MCF 10A (cell line): ENCODE results near the gene CALHM1. TPM values are rescaled to one million over a fixed set of nuclear protein-coding genes. Genes with fewer than 3 reads are reported as not detected.
"Not testable (repeated sequence)": the region's sequence is repeated elsewhere in the genome, so short reads cannot be mapped to it uniquely, and the experiment has no call there.

ENCODE experiments used
- BruUV-seq: library from RNA; stranded (reverse); fragments of 400-500 nt; replicated peaks from 2 replicates; lab custom pipeline; 2021; lab: Mats Ljungman, UMichigan
- CTCF ChIA-PET: fragments of 300-600 bp; sonication (Branson Sonifier 250); formaldehyde crosslinking; extraction: SDS; loops from one replicate; lab custom pipeline; 2021; ENCODE audit warnings: antibody characterized with exemption, inconsistent platforms; lab: Yijun Ruan, JAX
- POLR2A ChIA-PET: fragments of 300-600, 350-650 bp; sonication (Branson Sonifier 250); formaldehyde crosslinking; extraction: SDS; loops from one replicate; lab custom pipeline; 2020; ENCODE audit warnings: antibody characterized with exemption, inconsistent platforms; lab: Yijun Ruan, JAX
- DNase-seq: peaks from one replicate; pipeline ENCODE4 v3.0.0-alpha.2; 2018; ENCODE audit not compliant: unreplicated experiment
- H3K27ac Mint-ChIP-seq: one replicate; pipeline ENCODE4 v1.8.0; 2022; ENCODE audit warnings: mild to moderate bottlenecking, low read depth, mixed read lengths; ENCODE audit not compliant: unreplicated experiment
- H3K27me3 Mint-ChIP-seq: one replicate; pipeline ENCODE4 v1.8.0; 2022; ENCODE audit warnings: mixed read lengths; ENCODE audit not compliant: insufficient read depth, unreplicated experiment
- H3K36me3 Mint-ChIP-seq: one replicate; pipeline ENCODE4 v1.8.0; 2022; ENCODE audit warnings: mild to moderate bottlenecking, moderate library complexity, mixed read lengths; ENCODE audit not compliant: insufficient read depth, unreplicated experiment
- H3K4me1 Mint-ChIP-seq: one replicate; pipeline ENCODE4 v1.8.0; 2022; ENCODE audit warnings: mixed read lengths; ENCODE audit not compliant: insufficient read depth, unreplicated experiment
- H3K4me3 Mint-ChIP-seq: one replicate; pipeline ENCODE4 v1.8.0; 2022; ENCODE audit warnings: mild to moderate bottlenecking, moderate library complexity, mixed read lengths; ENCODE audit not compliant: unreplicated experiment
- H3K9me3 Mint-ChIP-seq: one replicate; pipeline ENCODE4 v1.8.0; 2022; ENCODE audit warnings: mixed read lengths; ENCODE audit not compliant: unreplicated experiment
- CTCF ChIP-seq: fragments of 200-600 bp; IDR thresholded peaks from one replicate; pipeline ENCODE4 v1.8.0; 2022; ENCODE audit warnings: antibody characterized with exemption, mild to moderate bottlenecking; ENCODE audit not compliant: unreplicated experiment
- intact Hi-C: fragments of 100-400 bp; cut with micrococcal nuclease; formaldehyde crosslinking; loops from 2 replicates; pipeline ENCODE4 v1.14.1; 2022
- total RNA-seq: library from RNA; stranded (reverse); gene quantifications from 2 replicates; pipeline ENCODE4 v1.2.3, GENCODE V29; 2022

The CALHM1 gene
- total RNA-seq, 1 experiment from 2014 or later = not detected

- DNase-seq = no peak
- no TSS peak for BruUV-seq
- no peak overlapping the region for H3K4me3 Mint-ChIP-seq
- no peak overlapping the region for H3K27ac Mint-ChIP-seq
- ChIA-PET CTCF (interaction anchor here (0.6 to 2.0 kb wide), 5 partner anchors 7 to 152 kb away, joined by 3 to 7 read pairs (median 4); no protein-coding TSS in a partner anchor), POLR2A (interaction anchor here (1.0 kb wide), 1 partner anchor 28 kb away, joined by 4 read pairs; the partner anchor contains the start of genes ATP5MK and PDCD11)
- H3K4me1 Mint-ChIP-seq = no peaks in the 10 kb centered on the region
- H3K9me3 Mint-ChIP-seq = no peaks in the 10 kb centered on the region
- peaks cover 99% of the 10 kb centered on the region for H3K36me3 Mint-ChIP-seq
- TF ChIP-seq CTCF = no peak
- no peaks in the 10 kb centered on the region for H3K27me3 Mint-ChIP-seq
- intact Hi-C loops = no loop called here
Observed at GRCh38 chr10:103423748-103424147, 35.0 kb downstream of the CALHM1 start.

GRCh38 chr10:103419101-103419500 lies 39.6 kb downstream of the CALHM1 start:
- intact Hi-C loops = no loop called here
- no TSS peak for BruUV-seq
- Mint-ChIP-seq H3K27ac (no peak overlapping the region), H3K9me3 (no peaks in the 10 kb centered on the region), H3K27me3 (no peaks in the 10 kb centered on the region), H3K36me3 (peaks cover 96% of the 10 kb centered on the region), H3K4me1 (no peaks in the 10 kb centered on the region), H3K4me3 (no peak overlapping the region)
- POLR2A ChIA-PET = interaction anchor here (0.6 kb wide), 1 partner anchor 22 kb away, joined by 3 read pairs; no protein-coding TSS in a partner anchor
- no peak for DNase-seq
- TF ChIP-seq CTCF = no peak
- CTCF ChIA-PET = interaction anchor here (0.6 to 1.3 kb wide), 5 partner anchors 13 to 490 kb away, joined by 3 to 5 read pairs (median 3); no protein-coding TSS in a partner anchor

- BruUV-seq = no TSS peak
- Mint-ChIP-seq H3K36me3 (peaks cover 96% of the 10 kb centered on the region), H3K27ac (no peak overlapping the region), H3K9me3 (no peaks in the 10 kb centered on the region), H3K4me1 (no peaks in the 10 kb centered on the region), H3K4me3 (no peak overlapping the region), H3K27me3 (no peaks in the 10 kb centered on the region)
- TF ChIP-seq CTCF = no peak
- CTCF ChIA-PET = interaction anchor here (0.7 to 5.6 kb wide), 16 partner anchors 9 to 274 kb away, joined by 3 to 48 read pairs (median 7); partner anchors contain the start of genes ATP5MK and PDCD11
- DNase-seq = no peak
- POLR2A ChIA-PET = interaction anchor here (1.0 kb wide), 1 partner anchor 10 kb away, joined by 4 read pairs; no protein-coding TSS in a partner anchor
- intact Hi-C loops = loop anchor here (1.0 to 2.0 kb wide), 2 partner anchors 68 to 175 kb away; no protein-coding TSS in a partner anchor
Observed at GRCh38 chr10:103417601-103418000, 41.1 kb downstream of the CALHM1 start.

- DNase-seq, H3K27me3 Mint-ChIP-seq, H3K27ac Mint-ChIP-seq, H3K4me3 Mint-ChIP-seq, BruUV-seq, H3K9me3 Mint-ChIP-seq, H3K4me1 Mint-ChIP-seq: not testable (repeated sequence)
- H3K36me3 Mint-ChIP-seq = peaks cover 96% of the 10 kb centered on the region
- ChIA-PET CTCF (interaction anchor here (0.6 to 5.6 kb wide), 23 partner anchors 7 to 296 kb away, joined by 3 to 48 read pairs (median 7); partner anchors contain the start of genes ATP5MK and PDCD11), POLR2A (interaction anchor here (0.7 kb wide), 1 partner anchor 19 kb away, joined by 6 read pairs; no protein-coding TSS in a partner anchor)
- intact Hi-C loops = loop anchor here (1.0 to 2.0 kb wide), 2 partner anchors 68 to 176 kb away; no protein-coding TSS in a partner anchor
Observed at GRCh38 chr10:103417148-103417469, 41.6 kb downstream of the CALHM1 start.
